GM18867 (cell line): Measurements from ENCODE around the gene IGFBP1.
"Not testable (repeated sequence)": the region's sequence is repeated elsewhere in the genome, so short reads cannot be mapped to it uniquely, and the experiment has no call there.

Source experiments
- ATAC-seq: cut with Tn5 transposase; IDR thresholded peaks from one replicate; pipeline ENCODE4 v1.9.1; 2021; ENCODE audit warnings: mild to moderate bottlenecking, moderate library complexity; ENCODE audit not compliant: unreplicated experiment

The IGFBP1 gene

DNA sequence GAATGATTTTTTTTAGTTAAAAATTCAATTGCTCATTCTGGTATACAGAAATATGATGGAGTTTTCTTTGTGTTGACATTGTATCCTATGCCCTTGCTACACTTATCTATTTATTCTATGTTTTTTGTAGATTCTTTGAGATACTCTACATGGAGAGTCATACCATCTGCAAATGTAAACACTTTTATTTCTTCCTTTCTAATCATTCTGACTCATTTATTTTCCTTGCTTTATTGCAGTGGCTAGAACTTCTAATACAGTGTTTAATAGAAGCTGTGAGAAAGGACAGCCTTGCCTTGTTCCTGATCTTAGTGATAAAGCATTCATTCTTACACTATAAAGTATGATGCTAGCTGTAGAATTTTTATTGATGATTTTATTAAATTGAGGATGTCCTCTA, 42.7 kb downstream of the IGFBP1 start:
- ATAC-seq, result no peak

GRCh38 chr7:45937301-45937700, 49.0 kb downstream of the IGFBP1 start:
- no peak for ATAC-seq

GRCh38 chr7:45937862-45938261, 49.6 kb downstream of the IGFBP1 start:
- ATAC-seq, result no peak

DNA sequence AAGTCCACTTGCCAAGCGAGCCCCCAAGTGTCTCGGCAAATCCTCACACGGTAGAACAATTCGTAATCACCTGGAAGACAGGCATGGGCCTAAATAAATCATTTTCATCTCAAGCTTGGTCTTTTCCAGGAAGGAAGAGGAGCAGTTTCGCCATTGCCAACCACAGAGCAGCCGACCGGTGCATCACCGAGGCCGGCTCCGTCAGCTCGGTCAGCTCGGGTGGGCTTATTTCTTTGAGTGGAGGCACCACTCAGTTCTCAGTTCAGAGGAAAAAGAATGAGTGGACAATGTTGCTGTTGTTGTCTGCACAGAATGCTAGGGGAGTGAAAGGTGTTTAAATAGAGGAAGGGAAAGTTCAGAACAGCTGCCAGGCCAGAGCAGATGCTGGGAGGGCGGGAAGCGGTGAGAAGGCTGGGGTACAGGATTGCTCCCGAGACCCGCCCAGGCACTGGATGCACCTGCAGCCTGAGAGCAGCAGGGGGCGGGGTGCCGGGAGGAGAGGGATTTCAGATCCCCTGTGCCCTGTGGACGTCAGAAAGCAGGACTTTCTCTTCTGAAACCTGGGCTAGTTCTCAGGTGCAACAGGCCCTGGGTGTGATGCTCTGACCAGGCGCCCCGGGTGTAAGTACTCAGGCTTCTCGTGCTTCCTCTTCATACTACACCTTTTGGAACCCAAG, 50.5 kb downstream of the IGFBP1 start:
- no peak for ATAC-seq

DNA sequence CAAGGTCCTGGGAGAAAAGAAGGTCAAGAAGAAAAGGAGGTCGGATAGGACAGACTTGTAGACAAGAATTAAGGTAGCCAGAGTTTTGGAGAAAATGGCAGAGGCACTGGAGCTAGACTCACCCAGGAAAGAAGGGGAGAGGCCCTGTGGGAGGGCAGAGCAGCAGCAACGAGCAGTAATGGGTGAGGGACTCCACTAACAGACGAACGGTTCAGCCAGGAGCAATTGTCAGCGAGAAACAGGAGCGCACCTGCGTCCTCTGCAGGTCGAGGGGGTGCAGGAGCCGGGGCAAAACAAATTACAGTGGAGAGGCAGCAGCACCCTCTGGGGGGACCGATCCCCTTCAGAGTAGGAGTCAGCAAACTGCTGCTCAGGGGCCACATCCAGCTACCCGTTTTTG, 51.3 kb downstream of the IGFBP1 start:
- no peak for ATAC-seq

DNA sequence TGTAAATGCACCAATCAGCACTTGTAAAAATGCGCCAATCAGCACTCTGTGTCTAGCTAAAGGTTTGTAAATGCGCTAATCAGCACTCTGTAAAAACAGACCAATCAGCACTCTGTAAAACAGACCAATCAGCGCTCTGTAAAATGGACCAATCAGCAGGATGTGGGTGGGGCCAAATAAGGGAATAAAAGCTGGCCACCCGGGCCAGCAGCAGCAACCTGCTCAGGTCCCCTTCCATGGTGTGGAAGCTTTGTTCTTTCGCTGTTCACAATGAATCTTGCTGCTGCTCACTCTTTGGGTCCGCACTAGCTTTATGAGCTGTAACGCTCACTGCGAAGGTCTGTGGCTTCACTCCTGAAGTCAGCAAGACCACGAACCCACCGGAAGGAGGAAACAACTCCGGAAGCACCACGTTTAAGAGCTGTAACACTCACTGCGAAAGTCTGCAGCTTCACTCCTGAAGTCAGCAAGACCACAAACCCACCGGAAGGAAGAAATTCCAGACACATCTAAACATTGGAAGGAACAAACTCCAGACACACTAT, 52.0 kb downstream of the IGFBP1 start:
- not testable (repeated sequence) for ATAC-seq

GRCh38 chr7:45940939-45941338, 52.7 kb downstream of the IGFBP1 start:
- ATAC-seq, result no peak
